WI38 (cell line): Measurements from ENCODE around the gene OASL.
"Not testable (repeated sequence)": the region's sequence is repeated elsewhere in the genome, so short reads cannot be mapped to it uniquely, and the experiment has no call there.

Experiments
- H3K4me3 ChIP-seq: 2 replicates; pipeline ENCODE4 v1.5.1; 2011; ENCODE audit warnings: low read depth, mild to moderate bottlenecking, control low read depth, low read length
- TF ChIP-seq, protein P1 (sequence below): IDR thresholded peaks from 2 replicates; pipeline ENCODE4 v1.5.1; 2012; ENCODE audit warnings: low read depth, mild to moderate bottlenecking, control low read depth, low read length

Gene OASL

DNA sequence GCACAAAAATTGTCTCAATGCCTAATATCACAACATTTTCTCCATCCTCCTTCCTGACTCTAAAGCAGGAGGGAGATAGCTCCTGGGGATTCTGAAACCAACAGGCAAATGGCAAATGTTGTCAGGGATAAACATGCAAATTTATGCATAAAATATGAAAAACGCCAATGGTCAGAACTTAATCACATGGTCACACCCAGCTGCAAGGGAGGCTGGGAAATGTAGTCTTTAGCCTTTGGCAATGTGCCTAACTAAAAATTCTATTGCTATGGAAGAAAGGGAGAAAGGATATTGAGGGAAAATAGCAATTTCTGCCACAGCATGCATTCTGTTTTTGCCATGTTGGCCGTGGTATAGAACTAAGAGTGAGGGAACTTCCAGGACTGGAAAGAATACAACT lies 11.7 kb upstream of the OASL start:
- H3K4me3 ChIP-seq, result no peak overlapping the region
- TF ChIP-seq, protein P1, sequence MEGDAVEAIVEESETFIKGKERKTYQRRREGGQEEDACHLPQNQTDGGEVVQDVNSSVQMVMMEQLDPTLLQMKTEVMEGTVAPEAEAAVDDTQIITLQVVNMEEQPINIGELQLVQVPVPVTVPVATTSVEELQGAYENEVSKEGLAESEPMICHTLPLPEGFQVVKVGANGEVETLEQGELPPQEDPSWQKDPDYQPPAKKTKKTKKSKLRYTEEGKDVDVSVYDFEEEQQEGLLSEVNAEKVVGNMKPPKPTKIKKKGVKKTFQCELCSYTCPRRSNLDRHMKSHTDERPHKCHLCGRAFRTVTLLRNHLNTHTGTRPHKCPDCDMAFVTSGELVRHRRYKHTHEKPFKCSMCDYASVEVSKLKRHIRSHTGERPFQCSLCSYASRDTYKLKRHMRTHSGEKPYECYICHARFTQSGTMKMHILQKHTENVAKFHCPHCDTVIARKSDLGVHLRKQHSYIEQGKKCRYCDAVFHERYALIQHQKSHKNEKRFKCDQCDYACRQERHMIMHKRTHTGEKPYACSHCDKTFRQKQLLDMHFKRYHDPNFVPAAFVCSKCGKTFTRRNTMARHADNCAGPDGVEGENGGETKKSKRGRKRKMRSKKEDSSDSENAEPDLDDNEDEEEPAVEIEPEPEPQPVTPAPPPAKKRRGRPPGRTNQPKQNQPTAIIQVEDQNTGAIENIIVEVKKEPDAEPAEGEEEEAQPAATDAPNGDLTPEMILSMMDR, result no peak

DNA sequence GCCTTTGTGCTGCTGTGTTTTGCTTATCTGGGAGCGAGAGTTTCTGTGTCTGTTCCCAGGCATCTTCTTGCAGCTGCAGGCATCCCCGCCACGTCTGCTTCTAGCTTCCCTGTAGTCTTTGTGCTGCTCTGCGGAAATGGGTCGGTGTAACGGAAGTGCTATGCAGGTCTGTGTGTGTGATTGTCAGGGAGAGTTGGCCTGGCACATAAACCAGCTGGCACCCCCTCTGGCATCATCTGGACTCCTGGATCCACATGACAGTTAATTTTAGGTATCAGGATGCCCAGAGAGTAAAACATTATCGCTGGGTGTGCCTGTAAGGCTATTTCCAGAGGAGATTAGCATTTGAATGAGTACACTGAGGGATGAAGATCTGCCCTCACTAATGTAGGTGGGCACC lies 9.4 kb upstream of the OASL start:
- no peak overlapping the region for H3K4me3 ChIP-seq
- TF ChIP-seq, protein P1, result no peak

DNA sequence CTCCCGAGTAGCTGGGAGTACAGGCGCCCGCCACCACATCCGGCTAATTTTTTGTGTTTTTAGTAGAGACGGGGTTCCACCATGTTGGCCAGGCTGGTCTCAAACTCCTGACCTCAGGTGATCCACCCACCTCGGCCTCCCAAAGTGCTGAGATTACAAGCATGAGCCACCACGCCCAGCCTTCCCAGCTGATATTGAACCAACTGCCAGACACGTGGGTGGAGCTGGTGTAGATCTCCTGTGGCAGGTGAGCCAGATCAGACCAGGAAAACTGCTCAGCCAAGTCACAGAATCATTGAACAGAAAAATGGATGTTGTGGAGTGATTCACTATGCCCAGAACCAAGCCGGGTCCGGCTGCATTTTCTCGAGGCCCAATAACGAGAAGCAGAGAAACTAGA lies 8.4 kb upstream of the OASL start:
- H3K4me3 ChIP-seq, result not testable (repeated sequence)

DNA sequence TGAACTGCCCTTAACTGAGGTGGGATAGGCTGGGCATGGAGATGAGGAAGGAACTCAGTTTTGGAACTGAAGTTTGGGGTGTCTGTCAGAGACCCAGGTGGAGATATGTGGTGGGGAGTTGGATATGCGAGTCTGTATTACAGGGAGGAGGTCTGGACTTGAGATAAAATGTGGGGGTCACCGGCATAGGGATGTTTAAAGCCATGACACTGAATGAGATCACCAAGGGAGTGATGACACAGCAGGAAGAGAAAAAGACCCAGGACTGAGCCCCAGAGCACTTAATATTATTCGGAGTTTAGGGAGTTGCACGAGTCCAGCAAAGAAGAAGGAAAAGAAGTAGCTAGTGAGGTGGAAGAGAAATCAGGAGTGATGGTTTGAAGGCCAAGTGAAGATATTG lies 4.0 kb upstream of the OASL start:
- TF ChIP-seq, protein P1, result no peak

DNA sequence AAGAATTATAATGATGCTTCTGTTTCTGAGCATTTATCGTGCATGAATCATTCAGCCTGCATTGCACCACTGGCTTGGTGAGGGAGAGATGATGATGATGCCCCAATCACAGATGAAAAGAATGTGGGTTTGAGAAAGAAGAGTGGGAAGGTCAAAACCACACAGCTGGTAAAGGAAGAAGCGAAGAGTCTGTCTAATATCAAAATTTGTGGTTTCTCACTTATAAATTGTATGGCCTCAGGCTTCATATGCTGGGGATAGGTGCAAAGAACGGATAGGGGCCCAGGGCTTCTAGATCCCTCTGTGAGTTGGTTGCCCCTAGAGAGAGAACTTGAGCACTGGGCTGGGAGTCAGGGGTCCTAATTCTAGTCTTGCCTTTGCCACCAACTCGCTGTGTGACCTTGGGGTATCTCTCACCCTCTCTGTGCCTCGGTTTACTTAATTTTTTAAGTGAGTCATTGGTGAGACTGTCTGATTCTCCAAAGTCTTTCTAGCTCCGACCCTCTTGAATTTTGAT lies 2.2 kb downstream of the OASL start:
- H3K4me3 ChIP-seq, result no peak overlapping the region
- TF ChIP-seq, protein P1, result no peak

More for the DNA sequence above, 4.0 kb upstream of the OASL start:
- H3K4me3 ChIP-seq, result no peak overlapping the region

DNA sequence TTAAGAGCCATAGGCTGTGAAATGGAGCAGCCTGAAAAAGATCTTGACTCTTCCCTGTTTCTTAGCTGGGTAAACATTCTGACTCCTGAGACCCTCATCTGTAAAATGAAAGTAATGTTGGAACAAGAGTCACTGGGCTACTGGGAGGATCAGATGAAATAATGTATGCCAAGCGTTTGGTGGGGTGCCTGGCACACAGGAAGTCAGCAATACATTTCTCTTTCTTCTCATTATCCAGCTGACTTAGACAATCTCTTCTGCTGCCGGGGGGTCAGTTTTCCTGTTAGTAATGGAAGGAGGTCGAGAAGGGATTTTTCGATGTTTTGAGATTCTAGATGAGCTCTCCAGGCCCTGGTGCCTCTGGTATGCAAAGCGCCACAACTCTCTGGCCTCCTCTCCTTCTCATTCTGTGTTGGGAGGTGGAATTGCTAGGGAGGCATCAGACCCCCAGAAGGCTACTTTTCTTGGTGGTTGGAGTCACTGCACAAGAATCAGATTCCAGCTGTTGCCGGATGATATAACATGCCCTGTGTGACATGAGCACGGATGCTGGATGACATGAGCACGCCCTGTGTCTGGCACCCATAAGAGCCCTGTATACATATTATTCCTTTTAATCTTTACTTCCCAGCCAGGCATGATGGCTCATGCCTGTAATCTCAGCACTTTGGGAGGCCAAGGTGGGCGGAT lies 4.3 kb downstream of the OASL start:
- no peak overlapping the region for H3K4me3 ChIP-seq
- TF ChIP-seq, protein P1, result no peak

DNA sequence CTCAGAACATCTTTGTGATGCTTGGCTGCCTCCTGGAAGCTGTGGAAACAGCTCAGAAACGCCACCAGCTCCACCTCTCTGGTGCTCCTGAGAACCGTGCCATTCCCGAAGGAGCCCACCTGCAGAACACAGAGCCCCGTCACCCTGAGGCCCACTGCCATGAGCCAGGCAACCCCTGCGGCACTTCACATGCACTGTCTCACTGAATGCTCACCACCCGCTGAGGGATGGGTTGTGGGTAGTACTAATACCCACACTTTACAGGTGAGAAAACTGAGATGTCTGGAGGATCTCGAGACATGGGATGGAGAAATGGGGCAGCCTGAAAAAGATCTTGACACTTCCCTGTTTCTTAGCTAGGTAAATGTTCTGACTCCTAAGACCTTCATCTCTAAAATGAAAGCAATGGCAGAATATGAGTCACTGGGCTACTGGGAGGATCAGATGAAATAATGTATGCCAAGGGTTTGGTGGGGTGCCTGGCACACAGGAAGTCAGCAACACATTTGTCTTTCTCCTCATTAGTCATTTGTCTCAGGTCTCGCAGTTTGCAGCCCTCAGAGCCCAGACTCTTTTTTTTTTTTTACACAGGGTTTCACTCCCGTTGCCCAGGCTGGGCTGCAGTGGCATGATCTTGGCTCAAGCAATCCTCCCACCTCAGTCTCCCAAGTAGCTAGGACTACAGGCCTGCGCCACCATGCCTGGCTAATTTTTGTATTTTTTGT lies 5.3 kb downstream of the OASL start:
- H3K4me3 ChIP-seq, result no peak overlapping the region
- TF ChIP-seq, protein P1, result no peak
